GM18499 (cell line): ENCODE data around the gene GPR142.

ENCODE experiments used
- ATAC-seq: cut with Tn5 transposase; IDR thresholded peaks from one replicate; pipeline ENCODE4 v1.9.1; 2021; ENCODE audit warnings: moderate number of reproducible peaks; ENCODE audit not compliant: insufficient read depth, unreplicated experiment

Gene GPR142

DNA sequence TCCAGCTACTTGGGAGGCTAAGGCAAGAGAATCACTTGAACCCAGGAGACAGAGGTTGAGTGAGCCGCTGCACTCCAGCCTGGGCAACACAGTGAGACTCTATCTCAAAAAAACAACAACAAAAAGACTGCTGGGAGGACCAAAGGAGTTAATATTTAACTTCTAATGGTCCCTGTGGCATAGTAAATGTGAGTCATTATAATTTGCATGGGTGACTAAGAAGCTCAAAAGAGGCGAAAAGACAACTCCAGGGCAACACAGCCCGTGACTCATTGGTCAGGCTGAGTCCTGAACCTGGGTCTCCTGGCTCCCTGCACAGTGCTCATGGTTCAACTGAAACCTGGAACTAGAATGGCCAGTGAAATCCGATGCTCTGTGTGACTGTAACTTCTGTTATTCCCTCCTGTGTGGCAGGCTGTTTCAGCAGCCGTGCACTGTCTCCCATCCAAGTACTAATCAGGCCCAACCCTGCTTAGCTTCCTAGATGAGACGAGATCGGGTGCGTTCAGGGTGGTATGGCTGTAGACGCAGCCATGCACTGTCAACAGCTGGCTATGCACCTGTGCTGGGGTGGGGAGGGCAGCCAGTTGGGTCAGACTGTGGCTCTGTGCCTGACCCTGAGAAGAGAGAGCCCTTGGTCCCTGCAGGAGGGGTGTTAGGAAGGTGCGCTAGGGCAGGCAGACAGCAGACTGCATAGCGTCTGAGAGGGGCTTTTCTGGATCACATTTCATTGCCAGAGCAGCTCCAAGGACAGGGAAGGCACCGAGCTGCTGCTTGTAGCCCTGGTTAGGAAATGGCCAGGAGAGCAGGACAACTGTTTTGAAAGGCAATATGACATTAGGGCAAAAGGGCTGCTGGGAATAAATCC is 50.1 kb downstream of the GPR142 start:
- ATAC-seq = no peak

DNA sequence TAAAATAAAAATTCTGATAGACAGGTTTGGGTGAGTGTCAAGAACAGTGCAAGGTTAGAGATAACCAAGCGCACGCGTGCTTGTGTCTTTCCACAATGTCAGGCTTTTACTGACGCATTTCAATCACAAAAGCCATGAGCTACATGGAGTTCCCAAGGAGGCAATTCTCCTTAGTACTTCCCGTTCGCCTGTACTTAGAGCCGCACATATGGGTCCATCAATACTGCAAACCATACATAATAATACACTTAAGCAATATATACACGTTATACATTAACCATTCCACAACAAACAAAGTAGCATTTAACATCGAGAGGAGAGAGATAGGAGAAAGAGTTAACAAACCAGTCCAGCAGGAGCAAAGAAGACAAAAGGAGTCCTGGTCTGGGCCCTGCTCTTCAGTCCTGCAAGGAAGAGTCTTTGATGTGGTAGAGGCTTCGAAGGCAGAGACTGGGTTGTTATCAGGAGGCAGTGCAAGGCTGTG is 52.7 kb downstream of the GPR142 start:
- no peak for ATAC-seq
